Measurements from ENCODE around the gene IRAG1. TPM values are rescaled to one million over a fixed set of nuclear protein-coding genes. Genes with fewer than 3 reads are reported as not detected.
"Not testable (repeated sequence)": the region's sequence is repeated elsewhere in the genome, so short reads cannot be mapped to it uniquely, and the experiment has no call there.

IRAG1 gene
- polyA plus RNA-seq, 1 donor from 2014 or later, result 0.18 TPM

DNA sequence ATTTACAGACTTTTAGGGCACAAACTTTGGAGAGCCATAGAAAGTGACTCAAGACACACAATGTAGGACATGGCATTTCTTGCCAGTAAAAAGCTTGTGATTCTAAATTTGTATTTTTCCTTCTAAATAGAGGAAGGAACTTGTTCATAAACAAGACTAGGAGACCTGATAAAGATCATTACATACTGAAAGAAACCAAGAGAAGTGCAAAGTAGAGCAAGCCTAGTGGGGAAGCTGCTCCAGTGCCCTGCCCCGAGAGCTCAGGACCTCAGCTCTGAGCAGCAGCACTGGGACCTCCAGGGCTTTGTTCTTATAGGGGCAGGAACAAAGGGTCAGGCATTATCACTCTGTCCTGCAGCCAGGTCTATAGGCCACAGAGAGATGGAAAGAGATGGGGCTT, 7.2 kb downstream of the IRAG1 start:
- H3K36me3 Mint-ChIP-seq, result peaks cover 2% of the 10 kb centered on the region
- H3K4me1 Mint-ChIP-seq, result peaks cover 0 to 7% (median 5%) of the 10 kb centered on the region in 3 donors
- no peak overlapping the region for H3K27ac Mint-ChIP-seq
- peaks cover 6% of the 10 kb centered on the region for H3K27me3 Mint-ChIP-seq
- no peaks in the 10 kb centered on the region for H3K9me3 Mint-ChIP-seq
- H3K4me3 Mint-ChIP-seq, result no peak overlapping the region

DNA sequence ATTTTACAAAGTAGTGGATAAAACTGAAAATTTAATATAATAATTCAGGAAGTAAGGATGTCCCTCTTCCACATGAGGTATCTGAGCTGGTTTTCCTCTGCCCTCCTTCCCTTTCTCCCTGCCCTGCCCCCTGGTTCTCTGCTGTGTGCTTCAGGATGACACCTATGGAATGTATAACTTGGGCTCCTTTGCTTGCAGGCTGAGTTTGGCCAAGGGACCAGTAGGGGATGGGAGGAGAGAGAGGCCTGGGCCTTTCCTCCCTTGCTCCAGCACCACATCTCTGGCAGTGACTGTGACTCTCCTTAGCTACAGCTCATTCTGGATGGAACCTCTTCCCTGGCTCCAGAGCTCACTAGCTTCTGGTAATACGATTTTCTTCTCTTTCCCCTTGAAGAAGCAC, 10.1 kb downstream of the IRAG1 start:
- Mint-ChIP-seq H3K27ac (no peak overlapping the region), H3K9me3 (no peaks in the 10 kb centered on the region), H3K4me3 (no peak overlapping the region), H3K36me3 (peaks cover 6% of the 10 kb centered on the region), H3K27me3 (peaks cover 1% of the 10 kb centered on the region), H3K4me1 (peaks cover 0 to 7% (median 5%) of the 10 kb centered on the region in 3 donors)

DNA sequence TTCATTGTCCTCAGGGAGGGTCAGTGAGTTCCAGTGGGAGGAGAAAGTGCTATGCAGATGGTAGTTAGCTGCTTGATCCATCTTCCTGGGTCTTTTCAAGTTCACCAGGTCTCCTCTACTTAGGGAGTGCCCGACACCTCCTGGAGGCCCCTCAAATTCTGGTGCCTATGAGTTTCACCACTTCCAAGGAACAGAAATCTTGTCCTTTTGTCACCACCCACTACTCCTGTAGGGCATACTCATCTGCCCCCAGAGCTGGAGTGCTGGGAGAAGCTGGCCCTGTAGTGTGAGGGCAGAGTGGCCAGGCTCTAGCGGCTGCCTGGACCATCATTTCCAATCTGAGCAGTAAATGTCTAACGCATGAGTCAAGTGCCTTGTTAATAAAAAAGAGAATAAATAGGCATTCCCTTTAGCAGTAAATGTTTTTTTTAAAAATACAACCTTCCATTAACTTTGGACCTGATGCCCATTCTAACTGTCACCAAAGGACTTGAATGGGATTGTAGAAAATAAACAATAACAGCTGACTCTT, 12.5 kb downstream of the IRAG1 start:
- H3K4me1 Mint-ChIP-seq, result no peaks in the 10 kb centered on the region
- H3K9me3 Mint-ChIP-seq, result no peaks in the 10 kb centered on the region
- peaks cover 6% of the 10 kb centered on the region for H3K36me3 Mint-ChIP-seq
- H3K4me3 Mint-ChIP-seq, result no peak overlapping the region
- peaks cover 10% of the 10 kb centered on the region for H3K27me3 Mint-ChIP-seq
- H3K27ac Mint-ChIP-seq, result no peak overlapping the region

DNA sequence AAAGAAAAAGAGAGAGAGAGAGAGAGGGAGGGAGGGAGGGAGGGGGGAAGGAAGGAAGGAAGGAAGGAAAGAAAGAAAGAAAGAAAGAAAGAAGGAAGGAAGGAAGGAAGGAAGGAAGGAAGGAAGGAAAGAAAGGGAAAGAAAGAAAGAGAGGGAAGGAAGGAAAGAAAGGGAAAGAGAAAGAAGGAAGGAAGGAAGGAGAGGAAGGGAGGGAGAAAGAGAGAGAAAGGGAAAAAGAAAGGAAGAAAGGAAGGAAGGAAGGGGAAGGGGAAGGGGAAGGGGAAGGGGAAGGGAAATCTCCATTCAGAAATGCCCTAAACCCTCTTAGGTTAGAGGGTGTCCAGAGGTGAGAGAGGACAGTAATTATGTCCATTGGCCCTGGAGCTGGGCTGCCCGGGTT, 13.3 kb downstream of the IRAG1 start:
- peaks cover 14% of the 10 kb centered on the region for H3K27me3 Mint-ChIP-seq
- H3K4me3 Mint-ChIP-seq, H3K27ac Mint-ChIP-seq, H3K9me3 Mint-ChIP-seq, H3K36me3 Mint-ChIP-seq, H3K4me1 Mint-ChIP-seq: not testable (repeated sequence)

DNA sequence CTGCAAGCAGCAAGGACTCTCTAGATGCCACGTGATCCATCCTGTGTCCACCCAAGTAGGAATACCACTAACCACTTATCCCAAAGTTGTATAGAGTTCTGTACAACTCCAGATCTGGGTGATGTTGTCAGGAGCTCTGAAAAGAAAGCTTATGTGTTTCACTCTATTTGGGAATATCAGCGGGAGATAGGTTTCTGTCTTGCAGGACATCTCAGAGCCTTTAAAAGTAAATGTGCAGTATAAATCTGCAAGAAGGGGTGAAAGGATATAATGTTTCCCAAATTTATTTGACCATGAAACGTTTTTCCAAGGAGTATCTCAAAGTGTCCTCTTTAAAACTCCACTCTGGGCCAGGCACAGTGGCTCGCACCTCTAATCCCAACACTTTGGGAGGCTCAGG, 13.9 kb downstream of the IRAG1 start:
- Mint-ChIP-seq H3K27ac (no peak overlapping the region), H3K4me3 (no peak overlapping the region), H3K4me1 (peaks cover 0 to 4% (median under 1%) of the 10 kb centered on the region in 3 donors), H3K9me3 (no peaks in the 10 kb centered on the region), H3K27me3 (peaks cover 20% of the 10 kb centered on the region), H3K36me3 (peaks cover 7% of the 10 kb centered on the region)

DNA sequence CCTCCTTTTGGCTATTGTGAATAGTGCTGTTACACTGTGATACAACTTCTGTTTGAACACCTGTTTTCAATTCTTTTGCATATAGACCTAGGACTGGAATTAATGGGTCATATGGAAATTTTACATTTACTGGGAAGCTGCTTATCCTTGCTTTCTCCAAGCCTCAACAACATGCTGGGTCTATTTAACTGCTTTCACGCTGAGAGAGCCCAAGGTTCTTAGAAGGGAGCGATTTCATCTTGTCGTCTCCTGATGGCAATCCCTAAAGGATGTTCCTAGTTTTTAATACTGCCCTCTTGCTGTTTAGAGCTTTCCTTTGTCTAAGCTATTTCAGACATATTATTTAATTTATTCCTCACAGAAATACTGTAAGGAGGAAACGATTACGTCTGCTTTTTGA, 15.5 kb downstream of the IRAG1 start:
- Mint-ChIP-seq H3K4me1 (peaks cover 3 to 10% (median 9%) of the 10 kb centered on the region in 3 donors), H3K9me3 (no peaks in the 10 kb centered on the region), H3K27me3 (peaks cover 30% of the 10 kb centered on the region), H3K4me3 (no peak overlapping the region), H3K36me3 (peaks cover 7% of the 10 kb centered on the region), H3K27ac (no peak overlapping the region)

DNA sequence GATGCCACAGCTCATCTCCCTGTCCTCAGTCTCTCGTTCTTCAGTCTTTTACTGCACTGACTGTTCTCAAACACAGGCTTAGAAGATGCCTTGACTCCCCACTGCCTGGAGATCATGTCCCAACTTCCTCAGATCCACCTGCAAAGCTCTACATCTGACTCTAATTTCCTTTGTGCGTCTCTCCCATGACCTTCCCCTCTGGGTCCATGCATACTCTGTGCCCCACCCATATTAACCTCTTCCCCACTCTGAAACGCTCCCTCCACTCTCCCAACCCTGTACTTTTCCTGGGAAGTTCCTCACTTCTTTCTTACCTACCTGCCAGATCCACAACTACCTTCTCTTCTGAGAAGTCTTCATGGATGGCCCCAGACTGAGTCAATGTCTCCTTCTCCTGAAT, 16.6 kb downstream of the IRAG1 start:
- H3K9me3 Mint-ChIP-seq, result no peaks in the 10 kb centered on the region
- H3K36me3 Mint-ChIP-seq, result peaks cover 7% of the 10 kb centered on the region
- H3K4me3 Mint-ChIP-seq, result no peak overlapping the region
- peaks cover 3 to 10% (median 9%) of the 10 kb centered on the region in 3 donors for H3K4me1 Mint-ChIP-seq
- H3K27ac Mint-ChIP-seq, result no peak overlapping the region
- peaks cover 30% of the 10 kb centered on the region for H3K27me3 Mint-ChIP-seq

DNA sequence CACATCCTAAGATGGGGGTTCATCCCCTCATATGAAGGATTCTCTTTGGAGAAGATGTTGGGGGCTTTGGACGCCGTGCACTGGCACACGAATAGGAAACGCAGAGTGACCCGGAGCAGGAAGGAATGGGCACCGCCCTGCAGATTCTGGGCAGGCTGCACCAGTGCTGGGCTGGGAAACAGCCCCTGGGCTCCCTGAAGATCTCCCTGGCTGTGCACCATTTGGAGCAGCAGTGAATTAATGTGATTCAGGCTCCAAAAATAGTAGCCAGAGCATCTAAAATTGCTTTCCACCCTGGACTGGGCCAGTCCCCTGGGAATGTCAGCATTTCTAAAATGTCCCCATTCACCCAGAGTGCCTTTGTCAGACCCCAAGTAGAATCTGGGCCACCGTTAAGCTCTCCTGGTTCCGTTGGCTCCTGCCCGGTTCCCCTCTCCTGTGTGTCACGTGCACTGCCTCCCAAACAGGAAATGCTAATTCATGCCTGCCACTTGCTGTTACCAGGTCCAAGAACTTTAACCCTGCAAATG, 18.6 kb downstream of the IRAG1 start:
- Mint-ChIP-seq H3K27me3 (peaks cover 31% of the 10 kb centered on the region), H3K4me3 (peak overlapping the region in 1 of 4 donors; percentile 47), H3K36me3 (peaks cover 7% of the 10 kb centered on the region), H3K4me1 (peaks cover 3 to 10% (median 9%) of the 10 kb centered on the region in 3 donors), H3K27ac (no peak overlapping the region), H3K9me3 (no peaks in the 10 kb centered on the region)

DNA sequence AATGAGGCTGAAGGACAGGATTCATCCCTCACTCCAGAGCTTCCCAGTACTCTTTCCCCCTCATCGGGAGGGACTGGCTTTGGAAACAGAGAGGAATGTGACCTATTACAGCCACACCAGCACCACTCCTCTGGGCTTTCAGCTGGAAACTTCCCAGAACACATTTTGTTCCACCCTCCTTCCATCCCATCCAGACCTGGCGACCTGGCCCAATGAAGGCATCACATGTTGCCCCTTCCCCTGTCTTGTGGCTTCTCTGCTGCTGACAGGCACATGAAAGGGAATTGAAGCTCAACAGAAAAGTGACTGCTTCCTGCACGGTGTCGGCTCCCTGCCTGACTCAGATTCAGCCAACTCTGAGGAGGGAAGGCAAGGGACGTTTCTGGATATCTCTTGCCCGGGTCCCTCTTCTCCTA, 19.1 kb downstream of the IRAG1 start:
- Mint-ChIP-seq H3K27me3 (peaks cover 31% of the 10 kb centered on the region), H3K36me3 (peaks cover 7% of the 10 kb centered on the region), H3K27ac (no peak overlapping the region), H3K9me3 (no peaks in the 10 kb centered on the region), H3K4me3 (peak overlapping the region in 1 of 4 donors; percentile 46), H3K4me1 (peaks cover 3 to 10% (median 9%) of the 10 kb centered on the region in 3 donors)

DNA sequence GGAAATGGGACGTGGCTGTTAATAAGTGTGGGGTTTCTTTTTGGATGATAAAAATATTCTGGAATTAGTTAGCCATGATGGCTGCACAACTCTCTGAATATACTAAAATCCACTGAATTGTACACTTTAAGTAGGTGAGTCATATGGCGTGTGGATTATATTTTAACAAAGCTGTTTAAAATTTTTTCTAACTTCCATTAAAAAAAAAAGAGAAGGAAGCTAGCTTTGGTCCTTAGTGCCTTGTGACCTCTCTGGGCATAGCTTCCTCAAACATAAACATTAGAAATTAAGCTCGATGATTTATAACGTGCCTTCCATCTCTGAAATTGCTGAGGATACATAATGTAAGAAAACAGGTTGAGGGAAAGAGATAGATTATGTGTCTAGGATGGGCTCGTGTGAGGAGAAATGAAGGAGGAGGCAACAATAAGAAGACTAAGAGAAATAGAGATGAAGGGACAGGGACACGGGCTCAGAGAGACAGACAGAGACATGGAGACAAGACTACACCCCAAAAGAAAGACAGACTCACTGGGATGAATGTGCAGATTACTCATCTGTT, 20.0 kb downstream of the IRAG1 start:
- peaks cover 3 to 10% (median 9%) of the 10 kb centered on the region in 3 donors for H3K4me1 Mint-ChIP-seq
- no peak overlapping the region for H3K27ac Mint-ChIP-seq
- H3K4me3 Mint-ChIP-seq, result no peak overlapping the region
- H3K27me3 Mint-ChIP-seq, result peaks cover 31% of the 10 kb centered on the region
- H3K9me3 Mint-ChIP-seq, result no peaks in the 10 kb centered on the region
- peaks cover 3% of the 10 kb centered on the region for H3K36me3 Mint-ChIP-seq

DNA sequence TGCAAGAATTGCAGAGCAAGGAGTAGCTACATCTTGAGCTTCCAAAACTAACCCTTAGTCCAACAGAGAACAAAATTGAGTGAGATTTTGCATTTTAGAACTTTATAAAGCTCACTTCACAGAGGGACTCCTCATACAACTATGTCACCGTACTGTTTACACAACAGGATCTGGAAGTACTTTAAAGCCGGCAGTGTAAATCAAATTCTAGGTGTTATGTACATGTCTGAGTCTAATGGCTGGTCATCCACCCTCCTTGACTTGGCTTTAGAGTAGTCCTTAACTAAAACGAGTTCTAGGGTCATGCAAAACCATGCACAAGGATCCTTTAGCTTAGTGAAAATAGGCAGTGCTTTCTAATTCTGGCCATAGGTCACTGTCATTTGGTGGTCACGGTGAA, 23.5 kb downstream of the IRAG1 start:
- Mint-ChIP-seq H3K36me3 (no peaks in the 10 kb centered on the region), H3K27me3 (peaks cover 20% of the 10 kb centered on the region), H3K4me1 (peaks cover 3 to 9% (median 6%) of the 10 kb centered on the region in 3 donors), H3K27ac (no peak overlapping the region), H3K4me3 (no peak overlapping the region), H3K9me3 (no peaks in the 10 kb centered on the region)

DNA sequence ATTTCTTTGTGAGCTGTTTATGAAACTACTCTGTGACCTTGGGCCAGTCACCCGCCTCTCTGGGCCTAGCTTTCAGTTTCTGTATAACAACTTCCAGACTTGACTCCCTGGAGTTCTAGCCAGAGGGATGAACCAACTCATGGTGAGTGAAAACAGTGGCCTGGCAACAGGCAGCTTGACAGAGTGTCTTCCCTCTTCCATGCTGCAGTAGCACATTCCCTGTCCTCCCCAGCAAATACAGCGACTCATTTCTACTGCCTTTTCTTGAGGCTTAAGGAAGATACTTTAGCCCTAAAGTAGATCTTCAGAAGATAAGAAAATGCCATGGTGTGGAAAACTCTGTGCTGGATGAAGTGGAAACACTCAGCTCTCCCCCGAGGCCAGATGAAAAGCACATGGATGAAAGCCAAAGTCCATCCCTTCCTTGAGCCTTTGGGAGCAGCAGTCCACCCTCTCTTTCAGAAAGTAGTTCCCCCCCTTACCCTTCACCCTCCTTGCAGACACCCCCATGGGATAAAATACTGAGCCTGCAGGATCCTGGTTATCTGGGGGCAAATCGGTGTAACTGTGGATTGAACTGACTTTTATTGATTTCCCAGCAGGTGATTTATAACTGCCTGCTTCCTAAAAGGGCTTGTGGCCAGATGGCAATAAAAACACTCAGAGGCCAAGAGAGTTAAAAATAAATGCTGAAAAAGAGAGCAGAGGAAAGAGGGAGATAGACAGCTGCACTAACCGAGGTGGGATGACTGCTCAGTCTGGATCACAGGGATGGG, 24.1 kb downstream of the IRAG1 start:
- no peaks in the 10 kb centered on the region for H3K36me3 Mint-ChIP-seq
- peaks cover 13% of the 10 kb centered on the region for H3K27me3 Mint-ChIP-seq
- H3K9me3 Mint-ChIP-seq, result no peaks in the 10 kb centered on the region
- no peak overlapping the region for H3K27ac Mint-ChIP-seq
- H3K4me3 Mint-ChIP-seq, result no peak overlapping the region
- H3K4me1 Mint-ChIP-seq, result peaks cover 3 to 6% (median 6%) of the 10 kb centered on the region in 3 donors

DNA sequence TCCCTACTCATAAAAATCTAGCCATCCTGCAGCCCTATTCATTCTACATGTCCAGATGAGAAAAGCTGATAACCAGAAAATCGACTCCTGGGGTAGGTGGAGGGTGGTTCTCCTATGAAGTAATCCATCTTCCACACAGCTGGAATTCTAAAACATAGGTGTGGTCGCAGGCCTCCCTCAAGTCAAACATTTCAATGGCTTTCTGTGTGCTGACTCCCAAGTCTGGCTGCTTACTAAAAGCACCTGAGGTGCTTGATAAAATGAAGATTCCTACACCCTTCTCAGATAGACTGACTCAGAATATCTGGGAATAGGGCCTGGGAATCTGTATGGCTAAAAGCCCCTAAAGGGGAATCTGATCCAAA, 26.1 kb downstream of the IRAG1 start:
- no peaks in the 10 kb centered on the region for H3K36me3 Mint-ChIP-seq
- H3K9me3 Mint-ChIP-seq, result no peaks in the 10 kb centered on the region
- H3K27me3 Mint-ChIP-seq, result peaks cover 6% of the 10 kb centered on the region
- H3K4me1 Mint-ChIP-seq, result peaks cover 0 to 4% (median 0%) of the 10 kb centered on the region in 3 donors
- no peak overlapping the region for H3K27ac Mint-ChIP-seq
- H3K4me3 Mint-ChIP-seq, result no peak overlapping the region

DNA sequence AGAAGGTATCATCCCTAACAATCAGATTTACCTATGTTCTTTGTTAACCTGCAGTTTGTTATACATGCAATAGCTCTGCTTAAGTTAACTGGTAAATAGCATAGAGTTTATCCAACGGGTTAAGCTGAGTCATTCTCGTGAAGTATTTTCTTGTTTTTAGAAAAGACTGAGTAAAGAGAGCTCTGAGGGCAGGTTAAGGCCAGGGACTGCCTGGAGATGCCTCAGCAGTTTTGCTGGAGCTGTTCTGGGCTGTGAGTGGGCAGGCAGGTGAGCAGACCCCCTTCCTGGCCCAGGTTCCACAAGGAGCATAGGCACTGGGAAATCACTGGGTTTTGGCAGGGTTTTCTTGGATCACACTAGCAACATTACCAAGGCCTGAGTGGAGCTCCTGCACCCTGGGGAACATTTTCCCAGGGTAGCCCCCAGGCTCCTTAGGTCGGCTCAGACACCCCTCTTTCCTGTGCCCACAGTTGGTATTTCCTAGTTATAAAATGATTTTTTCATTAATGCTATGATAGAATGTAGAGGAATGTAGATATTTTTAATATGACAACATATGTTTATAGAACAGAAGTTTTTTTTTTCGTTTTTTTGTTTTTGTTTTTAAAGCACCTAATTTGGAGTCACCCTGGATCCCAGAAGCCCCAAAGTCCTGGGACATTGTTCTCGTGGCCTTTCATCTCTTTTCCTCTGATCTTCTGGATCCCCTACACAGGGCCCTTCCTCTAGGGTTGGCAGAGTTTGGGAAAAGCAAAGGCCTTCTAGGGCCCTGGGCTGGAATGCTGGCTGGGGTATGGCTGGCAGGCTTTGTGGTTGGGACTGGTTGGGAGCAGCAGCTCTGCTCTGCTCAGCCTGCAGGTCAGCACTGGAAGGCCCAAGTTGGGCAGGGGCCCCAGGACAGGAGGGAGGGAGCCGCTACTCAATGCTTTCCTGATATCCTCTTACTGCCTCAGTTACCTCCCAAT, 26.7 kb downstream of the IRAG1 start:
- peaks cover 0 to 4% (median 0%) of the 10 kb centered on the region in 3 donors for H3K4me1 Mint-ChIP-seq
- H3K36me3 Mint-ChIP-seq, result no peaks in the 10 kb centered on the region
- no peak overlapping the region for H3K27ac Mint-ChIP-seq
- H3K9me3 Mint-ChIP-seq, result no peaks in the 10 kb centered on the region
- H3K4me3 Mint-ChIP-seq, result no peak overlapping the region
- H3K27me3 Mint-ChIP-seq, result peaks cover 5% of the 10 kb centered on the region

DNA sequence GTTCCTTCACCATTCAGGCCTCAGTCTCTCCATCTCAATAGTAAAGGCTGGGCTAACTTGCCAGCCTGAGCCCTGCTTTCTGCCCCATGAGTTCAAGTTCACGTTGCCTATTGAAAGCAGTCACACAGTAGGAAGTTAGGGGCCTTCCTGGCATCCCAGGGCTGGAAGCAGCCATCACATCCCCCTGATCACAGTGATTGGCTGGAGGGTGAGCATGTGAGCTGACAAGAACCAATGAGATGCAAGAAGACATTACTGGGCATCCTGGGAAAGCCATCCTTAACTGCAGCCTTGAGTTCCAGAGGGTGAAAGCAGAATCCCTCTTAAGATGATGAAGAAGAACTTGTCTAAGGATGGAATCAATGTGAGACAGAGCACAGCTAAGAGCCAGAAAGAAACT, 29.1 kb downstream of the IRAG1 start:
- no peak overlapping the region for H3K4me3 Mint-ChIP-seq
- no peak overlapping the region for H3K27ac Mint-ChIP-seq
- H3K9me3 Mint-ChIP-seq, result no peaks in the 10 kb centered on the region
- H3K4me1 Mint-ChIP-seq, result peaks cover 3 to 11% (median 3%) of the 10 kb centered on the region in 3 donors
- H3K27me3 Mint-ChIP-seq, result peaks cover 3% of the 10 kb centered on the region
- no peaks in the 10 kb centered on the region for H3K36me3 Mint-ChIP-seq

All from IgD-negative memory B cell (primary cell).